ENCODE data around the gene SBK2.
"Not testable (repeated sequence)": the region's sequence is repeated elsewhere in the genome, so short reads cannot be mapped to it uniquely, and the experiment has no call there.

SBK2 gene

GRCh38 chr19:55535173-55535964, 1.6 kb downstream of the SBK2 start:
- no peak for DNase-seq

DNA sequence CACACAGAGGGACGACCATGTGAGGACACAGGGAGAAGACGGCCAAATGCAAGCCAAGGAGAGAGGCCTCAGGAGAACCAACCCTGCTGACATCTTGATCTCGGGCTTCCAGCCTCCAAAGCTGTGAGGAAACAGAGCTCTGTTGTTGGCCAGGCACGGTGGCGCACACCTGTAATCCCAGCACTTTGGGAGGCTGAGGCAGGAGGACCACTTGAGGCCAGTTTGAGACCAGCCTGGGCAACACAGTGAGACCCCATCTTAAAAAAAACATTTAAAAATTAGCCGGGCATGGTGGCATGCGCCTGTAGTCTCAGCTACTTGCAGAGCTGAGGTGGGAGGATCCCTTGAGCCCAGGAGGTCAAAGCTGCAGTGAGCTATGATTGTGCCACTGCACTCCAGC, 2.7 kb downstream of the SBK2 start:
- not testable (repeated sequence) for DNase-seq

- DNase-seq = no peak
Measured at GRCh38 chr19:55530996-55531395, 5.9 kb downstream of the SBK2 start.

DNA sequence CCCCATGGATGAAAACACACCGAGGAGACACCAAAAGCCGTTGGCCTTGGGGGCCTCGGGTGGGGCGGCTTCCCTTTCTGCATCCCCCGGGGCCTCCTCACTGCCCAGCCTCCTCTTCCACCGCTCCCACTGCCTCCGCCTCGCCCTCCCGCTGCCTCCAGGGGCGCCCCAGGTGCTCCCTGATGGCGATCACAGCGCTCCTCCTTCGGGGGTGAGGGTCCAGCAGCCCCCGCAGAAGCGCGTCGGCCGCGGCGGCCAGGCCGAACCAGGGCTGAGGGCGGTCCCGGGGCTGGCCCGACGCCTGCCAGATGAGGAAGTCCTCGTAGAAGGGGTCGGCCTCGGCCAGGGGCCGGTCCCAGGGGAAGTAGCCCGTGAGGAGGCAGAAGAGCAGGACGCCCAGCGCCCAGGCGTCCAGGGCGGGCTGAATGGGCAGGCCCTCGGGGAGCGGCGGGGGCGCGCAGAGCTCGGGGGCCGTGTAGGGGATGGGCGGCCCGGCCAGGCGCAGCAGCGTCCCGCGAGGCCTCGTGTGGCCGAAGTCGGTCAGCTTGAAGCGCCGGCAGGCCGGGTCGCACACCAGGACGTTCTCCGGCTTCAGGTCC, 7.2 kb downstream of the SBK2 start:
- no peak for DNase-seq

DNA sequence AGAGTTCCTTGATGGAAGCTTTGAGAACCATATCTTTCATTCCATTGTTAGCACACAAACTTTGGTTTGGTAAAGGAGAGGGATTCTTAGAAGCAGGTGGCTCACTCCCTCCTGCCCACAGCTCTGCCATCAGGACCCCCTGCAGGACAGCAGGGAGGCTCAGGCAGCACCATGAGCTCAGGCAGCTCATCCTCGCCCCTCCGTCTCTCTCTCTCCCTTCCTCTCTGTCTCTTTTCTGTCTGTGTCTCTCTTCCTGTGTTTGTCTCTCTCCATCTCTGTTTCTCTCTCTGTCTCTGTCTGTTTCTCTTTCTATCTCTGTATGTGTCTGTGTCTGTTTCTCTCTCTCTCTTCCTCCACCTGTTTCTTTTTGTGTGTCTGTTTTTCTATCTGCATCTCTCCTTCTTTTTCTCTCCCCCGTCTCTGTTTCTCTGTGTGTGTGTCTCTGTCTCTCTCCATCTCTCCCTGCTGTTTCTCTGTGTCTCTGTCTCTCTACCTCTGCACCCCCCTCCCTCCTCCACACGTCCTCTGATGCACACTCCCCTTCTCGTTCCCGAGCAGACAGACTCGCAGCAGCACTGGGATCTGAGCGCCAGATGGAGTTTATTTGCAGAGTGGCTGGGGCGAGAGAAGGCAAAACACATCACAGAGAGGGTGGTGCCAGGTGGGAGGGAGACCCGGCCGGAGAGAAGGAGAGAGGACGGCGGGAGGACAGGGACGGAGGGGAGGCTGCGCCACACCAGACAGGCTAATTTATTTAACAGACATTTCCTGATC, 8.7 kb downstream of the SBK2 start:
- DNase-seq = no peak

DNA sequence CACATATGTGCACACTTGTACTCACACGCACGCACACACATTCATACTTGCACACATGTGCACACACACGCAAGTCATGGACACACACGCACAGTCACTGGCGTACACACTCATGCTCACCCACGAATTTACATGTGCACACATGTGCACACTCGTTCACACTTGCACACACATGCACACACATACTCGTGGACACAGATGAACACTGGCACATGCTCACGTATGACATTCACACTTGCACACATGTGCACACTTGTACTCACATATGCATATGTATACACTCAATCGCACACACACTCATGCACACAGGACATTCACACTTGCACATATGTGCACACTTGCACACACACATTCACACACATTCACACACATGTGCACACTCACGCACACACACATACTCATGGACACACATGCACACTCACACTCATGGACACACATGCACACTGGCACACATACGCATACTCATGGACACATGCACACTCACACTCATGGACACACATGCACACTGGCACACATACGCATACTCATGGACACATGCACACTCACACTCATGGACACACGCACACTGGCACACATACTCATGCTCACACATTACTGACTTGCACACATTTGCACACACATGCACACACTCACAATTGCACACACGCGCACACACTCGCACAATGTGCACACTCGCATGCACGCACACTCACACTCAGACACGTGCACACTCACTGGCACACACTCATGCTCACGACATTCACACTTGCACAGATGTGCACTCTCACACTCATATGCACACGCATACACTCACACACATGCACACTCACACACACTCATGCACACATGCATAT, 9.5 kb downstream of the SBK2 start:
- no peak for DNase-seq

DNA sequence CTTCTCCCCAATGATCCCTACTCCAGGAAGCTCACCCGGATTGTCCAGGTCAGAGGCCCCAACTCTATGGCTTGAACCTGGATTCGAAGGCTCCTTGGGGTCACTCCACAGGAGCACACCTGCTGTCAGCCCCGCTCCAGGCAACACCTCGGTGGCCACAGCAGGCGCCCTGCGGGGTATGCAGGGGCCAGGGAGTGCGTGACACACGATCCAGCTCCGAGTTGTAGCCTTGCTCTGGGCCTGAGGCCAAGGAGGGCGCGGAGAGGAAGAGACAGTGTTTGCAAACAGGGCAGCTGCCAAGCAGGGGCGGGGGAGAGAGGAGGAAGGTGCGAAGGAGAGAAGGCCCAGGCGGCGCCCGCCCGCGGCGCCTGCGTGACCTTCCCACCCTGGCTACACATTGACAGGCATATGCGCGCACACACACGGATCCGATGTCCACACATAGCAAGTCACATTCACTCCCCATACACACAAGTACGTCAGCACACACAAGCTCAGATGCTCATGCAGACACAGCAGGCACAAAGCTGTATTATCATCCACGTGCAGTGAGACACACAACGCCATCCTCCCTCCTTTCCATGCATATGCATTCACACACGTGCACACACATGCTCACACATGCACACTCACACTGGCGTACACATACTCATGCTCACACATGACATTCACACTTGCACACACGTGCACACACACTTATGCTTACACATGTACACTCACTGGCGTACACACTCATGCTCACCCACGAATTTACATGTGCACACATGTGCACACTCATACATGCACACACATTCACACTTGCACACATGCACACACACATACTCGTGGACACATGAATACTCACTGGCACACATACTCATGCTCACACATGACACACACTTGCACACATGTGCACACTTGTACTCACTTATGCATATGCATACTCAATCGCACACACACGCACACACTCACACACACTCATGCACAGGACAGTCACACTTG, 10.4 kb downstream of the SBK2 start:
- peak; percentile 51 for DNase-seq

DNA sequence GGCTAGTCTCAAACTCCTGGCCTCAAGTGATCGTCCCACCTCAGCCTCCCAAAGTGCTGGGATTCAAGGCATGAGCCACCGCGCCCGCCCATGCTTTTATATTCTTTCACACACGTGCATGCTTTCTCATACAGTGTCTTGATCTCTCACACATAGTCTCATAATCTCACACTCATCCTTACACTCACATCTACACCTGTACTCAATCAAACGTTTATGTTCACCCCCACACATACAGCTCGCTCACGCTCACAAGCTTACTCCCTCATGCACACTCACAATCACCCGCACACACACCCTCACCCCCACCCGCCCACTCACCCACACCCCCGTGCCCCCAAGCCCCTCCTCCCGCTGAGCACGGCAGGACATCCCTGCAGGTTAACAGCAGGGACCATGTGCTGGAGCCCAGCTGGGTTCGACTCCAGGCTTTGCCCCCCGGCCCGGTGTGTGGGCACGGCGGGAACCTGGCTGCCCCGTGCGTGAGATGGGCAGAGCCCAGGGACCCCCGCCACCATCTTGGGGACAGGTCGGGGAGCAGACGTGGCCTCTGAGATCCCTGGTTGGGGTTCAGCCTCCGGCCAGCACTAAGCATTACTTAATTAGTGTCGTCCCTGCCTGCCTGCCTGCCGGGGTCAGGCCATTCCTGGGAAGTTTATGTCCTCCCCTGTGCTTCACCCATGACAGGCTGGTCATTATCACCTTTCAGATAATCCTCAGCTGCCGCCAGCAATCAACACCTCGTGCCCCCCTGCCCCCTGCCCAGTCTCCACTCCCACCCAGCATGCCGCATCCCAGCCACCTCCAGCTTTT, 11.4 kb downstream of the SBK2 start:
- no peak for DNase-seq

DNA sequence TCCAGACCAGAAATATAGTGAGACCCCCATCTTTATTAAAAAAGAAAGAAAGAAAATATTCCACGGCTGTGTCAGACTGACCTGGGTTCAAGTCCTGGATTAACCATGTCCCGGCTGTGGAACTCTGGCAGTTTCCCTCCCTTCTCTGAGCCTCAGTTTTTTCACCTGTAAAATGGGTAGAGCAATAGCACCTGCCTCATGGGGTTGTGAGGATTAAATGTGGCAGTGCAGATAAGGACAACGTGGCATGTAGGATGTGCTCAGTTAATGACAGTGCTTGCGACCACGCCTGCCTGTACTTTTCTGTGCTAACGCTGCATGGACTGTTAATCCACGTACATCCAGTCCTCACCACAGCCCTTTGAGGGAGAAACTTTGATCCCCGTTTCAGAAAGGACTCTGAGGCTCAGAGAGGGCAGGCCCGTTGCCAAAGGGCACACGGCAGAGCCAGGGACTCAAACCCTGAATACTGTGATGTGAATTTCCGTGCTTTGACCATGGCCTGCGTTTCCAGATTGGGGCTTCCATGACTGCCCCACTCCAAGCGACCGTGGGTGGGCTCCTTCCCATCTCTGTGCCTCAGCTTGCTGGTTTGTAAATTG, 16.1 kb downstream of the SBK2 start:
- DNase-seq = no peak

DNA sequence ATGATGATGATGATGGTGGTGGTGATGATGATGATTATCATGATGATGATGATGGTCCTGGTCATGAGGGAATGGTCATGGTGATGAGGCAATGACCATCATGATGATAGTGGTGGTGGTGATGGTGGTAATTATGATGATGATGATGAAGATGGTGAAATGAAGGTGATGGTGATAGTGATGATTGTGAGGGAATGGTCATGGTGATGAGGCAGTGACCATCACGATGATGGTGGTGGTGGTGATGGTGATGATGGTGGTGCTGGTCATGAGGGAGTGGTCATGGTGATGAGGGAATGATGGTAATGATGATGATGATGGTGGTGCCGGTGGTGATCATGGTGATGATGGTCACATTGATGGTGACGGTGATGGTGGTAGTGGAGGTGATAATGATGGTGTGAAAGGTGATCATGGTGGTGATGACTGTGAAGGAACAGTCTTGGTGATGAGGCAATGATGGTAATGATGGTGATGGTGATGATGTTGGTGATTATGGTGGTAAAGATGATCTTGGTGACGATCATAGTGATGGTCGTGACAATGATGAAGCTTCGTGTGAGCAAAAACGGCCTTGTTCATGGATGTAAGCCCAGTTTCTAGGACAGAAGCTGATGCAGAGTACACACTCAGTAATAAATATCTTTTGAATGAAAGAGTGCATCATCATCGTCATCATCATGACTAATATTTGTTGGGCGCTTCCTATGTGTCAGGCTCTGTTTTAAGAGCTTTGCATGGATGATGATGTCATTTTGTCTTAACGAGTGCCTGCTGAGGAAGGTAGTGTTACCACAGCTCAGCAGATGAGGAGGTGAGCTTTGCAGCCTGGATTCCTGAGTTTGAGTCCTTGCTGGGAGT, 17.3 kb downstream of the SBK2 start:
- no peak for DNase-seq

- peak; percentile 54 for DNase-seq
Measured at GRCh38 chr19:55516878-55517620, 19.9 kb downstream of the SBK2 start.

DNA sequence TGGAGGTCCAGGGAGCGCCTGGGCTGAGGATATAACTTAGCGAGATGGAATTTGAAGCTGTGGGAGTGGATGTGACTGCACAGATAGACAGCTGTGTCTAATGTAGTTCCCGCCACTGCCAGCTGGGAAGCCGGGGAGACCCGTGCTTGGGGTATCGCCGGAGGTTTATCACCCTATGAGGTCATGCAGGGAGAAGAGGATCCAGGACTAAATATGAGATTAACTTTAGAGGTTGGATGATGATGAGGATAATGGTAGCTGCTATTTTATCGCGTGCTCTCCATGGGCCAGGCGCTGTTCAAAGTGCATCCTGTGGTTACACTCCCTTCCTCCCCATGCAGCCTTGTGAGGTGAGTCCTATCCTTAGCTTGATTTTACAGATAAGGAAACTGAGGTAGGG, 28.8 kb downstream of the SBK2 start:
- no peak for DNase-seq

- DNase-seq = no peak
Measured at GRCh38 chr19:55504981-55505380, 32.0 kb downstream of the SBK2 start.

DNA sequence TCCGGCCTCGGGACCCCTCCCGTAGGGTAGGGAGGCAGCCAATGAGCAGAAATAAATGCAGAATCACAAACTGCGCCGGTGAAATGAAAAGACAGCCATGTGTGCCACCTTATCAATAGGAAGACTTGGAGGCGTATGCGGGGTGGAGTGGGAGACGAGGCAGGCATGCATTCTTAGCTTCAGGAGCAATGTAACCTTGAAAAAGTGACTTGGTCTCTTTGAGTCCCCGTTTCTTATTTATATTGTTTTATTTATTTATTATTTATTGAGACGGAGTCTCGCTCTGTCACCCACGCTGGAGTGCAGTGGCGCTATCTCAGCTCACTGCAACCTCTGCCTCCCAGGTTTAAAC, 32.7 kb downstream of the SBK2 start:
- DNase-seq = no peak

DNA sequence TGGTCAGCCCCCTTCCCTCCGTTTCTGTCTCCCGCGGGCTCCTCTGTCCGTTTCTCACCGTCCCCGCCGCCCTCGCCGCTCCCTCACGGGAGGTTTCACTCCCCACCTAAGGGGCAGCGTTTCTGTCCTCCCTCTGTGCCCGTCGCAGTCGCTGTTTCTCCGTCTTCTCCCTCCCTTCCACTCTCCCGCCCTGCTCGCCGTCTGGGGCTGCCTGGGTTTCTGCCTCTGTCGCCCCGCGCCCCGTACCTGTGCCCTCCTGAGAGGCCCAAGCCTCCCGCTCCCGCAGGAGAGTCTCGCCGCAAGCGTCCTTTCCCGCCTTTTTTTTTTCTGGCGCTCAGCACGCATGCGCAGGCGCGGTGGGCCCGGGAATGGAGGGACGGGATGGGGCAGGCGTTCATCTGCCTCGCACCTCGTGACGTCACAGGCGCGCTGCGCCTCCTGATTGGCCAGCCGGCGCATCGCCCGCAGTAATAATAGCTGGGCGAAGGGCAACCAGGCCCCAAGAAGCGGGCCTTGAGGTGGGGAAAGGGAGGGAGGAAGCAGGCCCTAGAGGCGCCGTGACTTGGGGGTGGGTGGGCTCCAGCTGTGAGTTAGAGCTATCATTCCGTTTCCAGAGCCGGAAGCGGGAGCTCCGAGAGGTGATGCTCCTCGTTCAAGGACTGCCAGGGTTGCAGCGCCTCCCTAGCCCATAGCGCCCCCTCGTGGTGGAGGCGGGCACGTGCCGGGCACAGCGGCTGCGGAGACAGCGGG, 33.3 kb downstream of the SBK2 start:
- DNase-seq = peak; percentile 75

- DNase-seq = no peak
Measured at GRCh38 chr19:55503157-55503501, 33.8 kb downstream of the SBK2 start.

DNA sequence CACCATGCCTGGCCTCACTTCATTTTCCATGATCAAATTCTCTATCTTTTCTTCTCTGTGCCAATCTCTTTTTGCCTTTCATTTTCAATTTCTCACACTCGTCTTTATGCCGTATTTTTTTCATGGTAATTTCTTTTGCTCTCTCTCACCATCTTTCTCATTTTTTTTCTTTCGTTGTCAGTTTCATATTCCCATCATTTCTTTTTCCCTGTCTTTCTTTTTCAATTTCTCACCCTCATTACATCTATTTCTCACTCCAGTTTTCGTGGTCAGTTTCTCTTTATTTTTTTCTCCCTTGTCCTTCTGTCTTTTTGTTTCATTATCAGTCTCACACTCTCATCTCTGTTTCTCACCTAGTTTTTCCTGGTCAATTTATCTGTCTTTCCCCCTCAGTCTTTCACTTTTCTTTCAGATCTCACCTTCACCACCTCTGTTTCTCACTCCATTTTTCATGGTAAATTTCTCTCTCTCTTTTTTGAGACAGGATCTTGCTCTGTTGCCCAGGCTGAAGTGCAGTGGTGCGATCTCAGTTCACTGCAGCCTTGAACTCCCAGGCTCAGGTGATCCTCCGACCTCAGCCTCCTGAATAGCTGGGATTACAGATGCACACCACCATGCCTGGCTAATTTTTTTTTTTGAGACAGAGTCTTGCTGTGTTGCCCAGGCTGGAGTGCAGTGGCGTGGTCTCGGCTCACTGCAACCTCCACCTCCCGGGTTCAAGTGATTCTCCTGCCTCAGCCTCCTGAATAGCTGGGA, 34.6 kb downstream of the SBK2 start:
- no peak for DNase-seq
